ENCODE data around the gene ANKRD11. TPM values are rescaled to one million over a fixed set of nuclear protein-coding genes. Genes with fewer than 3 reads are reported as not detected.

Gene ANKRD11
- polyA plus RNA-seq, 3 donors, result 3.2 to 62.4 (median 5.4) TPM

DNA sequence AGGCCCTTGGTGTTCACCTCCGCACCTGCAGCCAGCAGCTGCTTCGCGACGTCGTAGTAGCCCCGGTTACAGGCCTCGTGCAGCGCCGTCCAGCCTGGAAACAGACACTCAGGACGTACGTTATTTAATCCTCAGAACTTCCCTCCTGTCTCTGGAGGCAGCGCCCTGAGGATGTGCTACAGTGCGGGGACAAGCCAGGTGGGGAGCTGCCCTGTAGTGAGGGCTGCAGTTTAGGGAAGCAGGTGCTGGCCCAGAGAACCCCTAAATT is 201.8 kb downstream of the ANKRD11 start:
- Histone ChIP-seq H3K9ac (ENCODE audit: insufficient read depth, low read length, poor library complexity, severe bottlenecking) (no peak overlapping the region), H3K79me2 (ENCODE audit: insufficient read depth, low read length) (peaks cover 24% of the 10 kb centered on the region), H3K4me2 (replicated peaks; ENCODE audit: extremely low read depth, low read length, poor library complexity, severe bottlenecking) (no peak overlapping the region), H3K9me3 (replicated peaks in 1 of 2; ENCODE audit: control insufficient read depth in 1 of 2, insufficient read depth in 1 of 2, low read length in 2 of 2) (no peaks in the 10 kb centered on the region), H3K4me1 (ENCODE audit: control insufficient read depth in 1 of 2, insufficient read depth in 2 of 2, low read length in 2 of 2) (no peaks in the 10 kb centered on the region), H3K4me3 (replicated peaks in 1 of 3; ENCODE audit: low read depth in 2 of 3, low read length in 3 of 3) (no peak overlapping the region), H4K20me1 (ENCODE audit: insufficient read depth, low read length) (peaks cover 79% of the 10 kb centered on the region), H3K27me3 (ENCODE audit: control insufficient read depth in 2 of 2, insufficient read depth in 2 of 2, low read length in 2 of 2) (no peaks in the 10 kb centered on the region), H3K27ac (ENCODE audit: low read depth in 1 of 2, low read length in 2 of 2) (no peak overlapping the region), H2AFZ (ENCODE audit: insufficient read depth, low read depth, low read length, poor library complexity, severe bottlenecking) (no peak overlapping the region), H3K36me3 (replicated peaks in 1 of 2; ENCODE audit: control insufficient read depth in 1 of 2, insufficient read depth in 2 of 2, low read length in 2 of 2) (peaks cover 66 to 82% of the 10 kb centered on the region in 2 donors)
- H3K36me3 Mint-ChIP-seq, result peaks cover 34 to 45% of the 10 kb centered on the region in 2 donors
- peak overlapping the region in 1 of 7 donors; percentile 45 for H3K27ac Mint-ChIP-seq
- H3K4me1 Mint-ChIP-seq, result no peaks in the 10 kb centered on the region
- H3K27me3 Mint-ChIP-seq (ENCODE audit: low read depth in 3 of 3), result no peaks in the 10 kb centered on the region
- DNase-seq, result no peak
- H3K4me3 Mint-ChIP-seq, result no peak overlapping the region
- intact Hi-C loops (cut with micrococcal nuclease), result loop anchor here in 1 of 2 donors (2.0 kb wide), 1 partner anchor 48 kb away; no protein-coding TSS in a partner anchor
- H3K9me3 Mint-ChIP-seq, result no peaks in the 10 kb centered on the region
- TF ChIP-seq, protein P1, sequence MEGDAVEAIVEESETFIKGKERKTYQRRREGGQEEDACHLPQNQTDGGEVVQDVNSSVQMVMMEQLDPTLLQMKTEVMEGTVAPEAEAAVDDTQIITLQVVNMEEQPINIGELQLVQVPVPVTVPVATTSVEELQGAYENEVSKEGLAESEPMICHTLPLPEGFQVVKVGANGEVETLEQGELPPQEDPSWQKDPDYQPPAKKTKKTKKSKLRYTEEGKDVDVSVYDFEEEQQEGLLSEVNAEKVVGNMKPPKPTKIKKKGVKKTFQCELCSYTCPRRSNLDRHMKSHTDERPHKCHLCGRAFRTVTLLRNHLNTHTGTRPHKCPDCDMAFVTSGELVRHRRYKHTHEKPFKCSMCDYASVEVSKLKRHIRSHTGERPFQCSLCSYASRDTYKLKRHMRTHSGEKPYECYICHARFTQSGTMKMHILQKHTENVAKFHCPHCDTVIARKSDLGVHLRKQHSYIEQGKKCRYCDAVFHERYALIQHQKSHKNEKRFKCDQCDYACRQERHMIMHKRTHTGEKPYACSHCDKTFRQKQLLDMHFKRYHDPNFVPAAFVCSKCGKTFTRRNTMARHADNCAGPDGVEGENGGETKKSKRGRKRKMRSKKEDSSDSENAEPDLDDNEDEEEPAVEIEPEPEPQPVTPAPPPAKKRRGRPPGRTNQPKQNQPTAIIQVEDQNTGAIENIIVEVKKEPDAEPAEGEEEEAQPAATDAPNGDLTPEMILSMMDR (IDR thresholded peaks at IDR 0.05), result no peak
- WGBS (ENCODE audit: insufficient coverage), result 94% methylated on average over 11 of the region's 13 CpGs

DNA sequence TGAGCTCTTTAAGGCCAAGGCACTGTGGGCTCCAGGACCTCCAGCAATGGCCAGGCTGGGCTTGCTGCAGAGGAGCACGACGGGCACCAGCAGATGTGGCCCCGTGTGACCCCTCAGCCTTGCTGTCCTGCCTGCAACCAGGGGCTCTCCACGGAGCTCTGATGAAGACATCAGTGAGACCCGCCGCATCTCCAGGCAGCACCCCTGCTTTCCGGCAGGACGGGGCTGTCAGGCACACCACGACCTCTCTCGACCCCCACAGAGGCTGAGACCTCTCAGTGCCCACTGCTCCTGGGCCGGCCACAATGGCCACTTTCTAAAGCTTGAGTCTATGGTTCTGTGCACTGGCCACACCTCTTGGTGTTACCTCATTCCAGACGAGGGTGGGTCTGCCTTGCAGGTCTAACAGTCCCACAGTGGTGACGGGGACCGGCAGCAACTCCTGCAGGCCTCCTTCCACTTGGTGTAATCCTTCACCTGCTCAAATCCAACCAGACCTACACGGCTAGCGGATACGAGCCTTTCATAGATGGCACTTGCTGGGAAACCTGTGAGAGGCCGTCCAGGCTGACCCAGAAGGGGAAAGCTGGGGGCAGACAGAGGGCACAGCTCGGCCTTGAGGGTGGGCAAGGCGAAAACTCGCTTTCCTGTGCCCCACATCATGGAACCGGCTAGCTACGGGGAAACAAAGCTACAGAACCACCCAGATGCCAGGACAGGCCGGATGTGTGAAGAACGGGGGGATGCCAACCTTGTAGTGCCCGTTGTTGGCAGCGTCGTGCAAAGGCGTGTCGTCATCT is 202.4 kb downstream of the ANKRD11 start:
- TF ChIP-seq, protein P1 (IDR thresholded peaks at IDR 0.05), result no peak
- no peak overlapping the region for H3K9ac ChIP-seq (ENCODE audit: insufficient read depth, low read length, poor library complexity, severe bottlenecking)
- no peak overlapping the region for H3K27ac ChIP-seq (ENCODE audit: low read depth in 1 of 2, low read length in 2 of 2)
- peak overlapping the region in 1 of 7 donors; percentile 18 for H3K27ac Mint-ChIP-seq
- WGBS (ENCODE audit: insufficient coverage), result 97% methylated on average over 30 of the region's 30 CpGs
- no peaks in the 10 kb centered on the region for H3K27me3 Mint-ChIP-seq (ENCODE audit: low read depth in 3 of 3)
- peaks cover 34 to 43% of the 10 kb centered on the region in 2 donors for H3K36me3 Mint-ChIP-seq
- DNase-seq, result no peak
- H3K4me2 ChIP-seq (replicated peaks; ENCODE audit: extremely low read depth, low read length, poor library complexity, severe bottlenecking), result no peak overlapping the region
- H3K4me1 Mint-ChIP-seq, result no peaks in the 10 kb centered on the region
- no peaks in the 10 kb centered on the region for H3K9me3 ChIP-seq (replicated peaks in 1 of 2; ENCODE audit: control insufficient read depth in 1 of 2, insufficient read depth in 1 of 2, low read length in 2 of 2)
- no peaks in the 10 kb centered on the region for H3K27me3 ChIP-seq (ENCODE audit: control insufficient read depth in 2 of 2, insufficient read depth in 2 of 2, low read length in 2 of 2)
- no peak overlapping the region for H2AFZ ChIP-seq (ENCODE audit: insufficient read depth, low read depth, low read length, poor library complexity, severe bottlenecking)
- no peaks in the 10 kb centered on the region for H3K4me1 ChIP-seq (ENCODE audit: control insufficient read depth in 1 of 2, insufficient read depth in 2 of 2, low read length in 2 of 2)
- H3K9me3 Mint-ChIP-seq, result no peaks in the 10 kb centered on the region
- H3K4me3 ChIP-seq (replicated peaks in 1 of 3; ENCODE audit: low read depth in 2 of 3, low read length in 3 of 3), result no peak overlapping the region
- peaks cover 72 to 88% of the 10 kb centered on the region in 2 donors for H3K36me3 ChIP-seq (replicated peaks in 1 of 2; ENCODE audit: control insufficient read depth in 1 of 2, insufficient read depth in 2 of 2, low read length in 2 of 2)
- H3K4me3 Mint-ChIP-seq, result no peak overlapping the region
- intact Hi-C loops (cut with micrococcal nuclease), result loop anchor here in 1 of 2 donors (2.0 kb wide), 1 partner anchor 47 kb away; no protein-coding TSS in a partner anchor
- H4K20me1 ChIP-seq (ENCODE audit: insufficient read depth, low read length), result peaks cover 73% of the 10 kb centered on the region
- peaks cover 21% of the 10 kb centered on the region for H3K79me2 ChIP-seq (ENCODE audit: insufficient read depth, low read length)

All from CD14-positive monocyte (primary cell).